Measurements from ENCODE around the gene INSIG1. TPM values are rescaled to one million over a fixed set of nuclear protein-coding genes. Genes with fewer than 3 reads are reported as not detected.

INSIG1 gene
- total and polyA plus RNA-seq, 2 experiments from 2014 or later, result 30.7 to 40.3 TPM

GRCh38 chr7:155286686-155287085 lies 11.0 kb upstream of the INSIG1 start:
- H3F3A ChIP-seq (ENCODE audit: insufficient read depth), result no peaks in the 10 kb centered on the region
- peaks cover 4% of the 10 kb centered on the region for H3K27me3 ChIP-seq (replicated peaks; ENCODE audit: insufficient read depth)
- H4K20me1 ChIP-seq (ENCODE audit: insufficient read depth), result no peaks in the 10 kb centered on the region
- no peaks in the 10 kb centered on the region for H3K79me2 ChIP-seq (ENCODE audit: insufficient read depth)
- WGBS, 2 experiments (ENCODE audit: low coverage in 1 of 2, low lambda C conversion rate in 2 of 2, missing lambda C conversion rate in 2 of 2), result 80 to 81% methylated on average over 8 of the region's 8 CpGs
- no peak overlapping the region for H3K4me3 ChIP-seq
- no peaks in the 10 kb centered on the region for H3K9me2 ChIP-seq (ENCODE audit: insufficient read depth)
- no peak overlapping the region for H3K9ac ChIP-seq
- DNase-seq, result no peak
- H3K36me3 ChIP-seq (ENCODE audit: low read depth), result no peaks in the 10 kb centered on the region
- H3K4me2 ChIP-seq (ENCODE audit: unreplicated experiment), result no peak overlapping the region
- in situ Hi-C loops (cut with MboI), result no loop called here
- no peaks in the 10 kb centered on the region for H3K9me3 ChIP-seq (ENCODE audit: low read depth)
- H3K4me1 ChIP-seq (ENCODE audit: insufficient read depth), result peaks cover 6% of the 10 kb centered on the region; the same call in 1 of the 2 replicates
- no peak overlapping the region for H2AFZ ChIP-seq
- TF ChIP-seq EZH2phosphoT487 (IDR thresholded peaks at IDR 0.05; ENCODE audit: insufficient read depth, low read depth) (no peak), EZH2 (IDR thresholded peaks at IDR 0.05; ENCODE audit: insufficient read depth, poor library complexity, severe bottlenecking) (no peak)
- no peak overlapping the region for H3K27ac ChIP-seq

GRCh38 chr7:155287284-155287935 lies 10.3 kb upstream of the INSIG1 start:
- no peak overlapping the region for H3K27ac ChIP-seq
- H3K27me3 ChIP-seq (replicated peaks; ENCODE audit: insufficient read depth), result no peaks in the 10 kb centered on the region; the same call in 1 of the 2 replicates
- H4K20me1 ChIP-seq (ENCODE audit: insufficient read depth), result no peaks in the 10 kb centered on the region
- no peaks in the 10 kb centered on the region for H3K9me3 ChIP-seq (ENCODE audit: low read depth)
- H3K79me2 ChIP-seq (ENCODE audit: insufficient read depth), result no peaks in the 10 kb centered on the region
- H3F3A ChIP-seq (ENCODE audit: insufficient read depth), result no peaks in the 10 kb centered on the region
- TF ChIP-seq EZH2phosphoT487 (IDR thresholded peaks at IDR 0.05; ENCODE audit: insufficient read depth, low read depth), result no peak
- no peak for TF ChIP-seq EZH2 (IDR thresholded peaks at IDR 0.05; ENCODE audit: insufficient read depth, poor library complexity, severe bottlenecking)
- H3K9me2 ChIP-seq (ENCODE audit: insufficient read depth), result no peaks in the 10 kb centered on the region
- DNase-seq, result no peak
- no peak overlapping the region for H3K9ac ChIP-seq
- H3K4me2 ChIP-seq (ENCODE audit: unreplicated experiment), result no peak overlapping the region
- no peak overlapping the region for H2AFZ ChIP-seq
- H3K4me3 ChIP-seq, result no peak overlapping the region
- H3K36me3 ChIP-seq (ENCODE audit: low read depth), result no peaks in the 10 kb centered on the region
- WGBS, 2 experiments (ENCODE audit: low coverage in 1 of 2, low lambda C conversion rate in 2 of 2, missing lambda C conversion rate in 2 of 2), result 91 to 92% methylated on average over 26 of the region's 26 CpGs
- peaks cover 6% of the 10 kb centered on the region; the same call in 1 of the 2 replicates for H3K4me1 ChIP-seq (ENCODE audit: insufficient read depth)
- in situ Hi-C loops (cut with MboI), result no loop called here

GRCh38 chr7:155288055-155288454 lies 9.6 kb upstream of the INSIG1 start:
- Histone ChIP-seq H3K36me3 (ENCODE audit: low read depth) (no peaks in the 10 kb centered on the region), H3K4me1 (ENCODE audit: insufficient read depth) (peaks cover 6% of the 10 kb centered on the region; the same call in 1 of the 2 replicates), H3K4me2 (ENCODE audit: unreplicated experiment) (no peak overlapping the region), H3K9me3 (ENCODE audit: low read depth) (no peaks in the 10 kb centered on the region), H3K4me3 (no peak overlapping the region), H3K9ac (no peak overlapping the region), H3F3A (ENCODE audit: insufficient read depth) (no peaks in the 10 kb centered on the region), H3K9me2 (ENCODE audit: insufficient read depth) (no peaks in the 10 kb centered on the region), H3K79me2 (ENCODE audit: insufficient read depth) (no peaks in the 10 kb centered on the region), H4K20me1 (ENCODE audit: insufficient read depth) (no peaks in the 10 kb centered on the region), H2AFZ (no peak overlapping the region), H3K27me3 (replicated peaks; ENCODE audit: insufficient read depth) (no peaks in the 10 kb centered on the region; the same call in 1 of the 2 replicates), H3K27ac (no peak overlapping the region)
- in situ Hi-C loops (cut with MboI), result no loop called here
- TF ChIP-seq EZH2 (IDR thresholded peaks at IDR 0.05; ENCODE audit: insufficient read depth, poor library complexity, severe bottlenecking), result no peak
- TF ChIP-seq EZH2phosphoT487 (IDR thresholded peaks at IDR 0.05; ENCODE audit: insufficient read depth, low read depth), result no peak
- DNase-seq, result no peak
- WGBS, 2 experiments (ENCODE audit: low coverage in 1 of 2, low lambda C conversion rate in 2 of 2, missing lambda C conversion rate in 2 of 2), result 92 to 93% methylated on average over 14 to 18 of the region's 18 CpGs

GRCh38 chr7:155289107-155289506 lies 8.6 kb upstream of the INSIG1 start:
- peaks cover 6% of the 10 kb centered on the region; the same call in 1 of the 2 replicates for H3K4me1 ChIP-seq (ENCODE audit: insufficient read depth)
- WGBS, 2 experiments (ENCODE audit: low coverage in 1 of 2, low lambda C conversion rate in 2 of 2, missing lambda C conversion rate in 2 of 2), result 76 to 83% methylated on average over 7 of the region's 7 CpGs
- H3K9me2 ChIP-seq (ENCODE audit: insufficient read depth), result no peaks in the 10 kb centered on the region
- no peaks in the 10 kb centered on the region for H3K79me2 ChIP-seq (ENCODE audit: insufficient read depth)
- no peak overlapping the region for H3K27ac ChIP-seq
- in situ Hi-C loops (cut with MboI), result no loop called here
- H3K9ac ChIP-seq, result no peak overlapping the region
- H3K9me3 ChIP-seq (ENCODE audit: low read depth), result no peaks in the 10 kb centered on the region
- no peaks in the 10 kb centered on the region for H4K20me1 ChIP-seq (ENCODE audit: insufficient read depth)
- no peak for TF ChIP-seq EZH2phosphoT487 (IDR thresholded peaks at IDR 0.05; ENCODE audit: insufficient read depth, low read depth)
- no peak for TF ChIP-seq EZH2 (IDR thresholded peaks at IDR 0.05; ENCODE audit: insufficient read depth, poor library complexity, severe bottlenecking)
- no peak overlapping the region for H3K4me2 ChIP-seq (ENCODE audit: unreplicated experiment)
- no peak for DNase-seq
- H3K4me3 ChIP-seq, result no peak overlapping the region
- H3K36me3 ChIP-seq (ENCODE audit: low read depth), result no peaks in the 10 kb centered on the region
- H3F3A ChIP-seq (ENCODE audit: insufficient read depth), result no peaks in the 10 kb centered on the region
- no peaks in the 10 kb centered on the region; the same call in 1 of the 2 replicates for H3K27me3 ChIP-seq (replicated peaks; ENCODE audit: insufficient read depth)
- H2AFZ ChIP-seq, result no peak overlapping the region
